Stomach (tissue), 9 donors: Measurements from ENCODE around the gene NUP93. TPM values are rescaled to one million over a fixed set of nuclear protein-coding genes. Genes with fewer than 3 reads are reported as not detected.

ENCODE experiments used
- DNase-seq, 2 donors: peaks; one replicate each; pipeline versions ENCODE4 v3.0.0 to v3.0.0-alpha.2; 2013 to 2019
- H3K27ac ChIP-seq, 5 donors: fragments of 200-600 bp in 4 of 5; sonication (generic) in 4 of 5; one replicate each; pipeline ENCODE4 v1.5.1; 2013 to 2019; ENCODE audit warnings: mild to moderate bottlenecking in 1 of 5, moderate library complexity in 1 of 5
- H3K27me3 ChIP-seq, 3 donors: fragments of 200-600 bp; sonication (generic); one replicate each; pipeline ENCODE4 v1.5.1; 2017 to 2019; ENCODE audit warnings: mixed run types in 1 of 3
- H3K36me3 ChIP-seq, 4 donors: fragments of 200-600 bp; sonication (generic); 1 replicate in 3 of 4; 2 replicates in 1 of 4; pipeline ENCODE4 v1.5.1; 2016 to 2019
- H3K4me1 ChIP-seq, 4 donors: fragments of 200-600 bp; sonication (generic); one replicate each; pipeline ENCODE4 v1.5.1; 2016 to 2019
- H3K4me3 ChIP-seq, 4 donors: fragments of 200-600 bp; sonication (generic) in 3 of 4; one replicate each; pipeline ENCODE4 v1.5.1; 2016 to 2019; ENCODE audit warnings: mild to moderate bottlenecking in 1 of 4
- H3K9me3 ChIP-seq, 4 donors: fragments of 200-600 bp; sonication (generic); one replicate each; pipeline ENCODE4 v1.5.1; 2016 to 2019
- CTCF ChIP-seq, 7 experiments: fragments of 450-650 bp in 4 of 7; fragments of 200-600 bp in 3 of 7; sonication (generic) in 3 of 7; IDR thresholded peaks; one replicate each; pipeline ENCODE4 v1.5.1; 2016 to 2019; ENCODE audit warnings: antibody characterized with exemption in 7 of 7, control low read depth in 2 of 7, mild to moderate bottlenecking in 1 of 7
- EP300 ChIP-seq: sonication (generic); formaldehyde crosslinking; IDR thresholded peaks from one replicate; pipeline ENCODE4 v1.6.1; 2017; ENCODE audit warnings: antibody characterized with exemption
- POLR2A ChIP-seq, 4 donors: fragments of 450-650 bp; IDR thresholded peaks; one replicate each; pipeline ENCODE4 v1.6.1; 2016; ENCODE audit warnings: antibody characterized with exemption in 4 of 4, control low read depth in 2 of 4, mild to moderate bottlenecking in 1 of 4, moderate library complexity in 1 of 4
- POLR2AphosphoS5 ChIP-seq, 3 donors: sonication (generic); formaldehyde crosslinking; IDR thresholded peaks; one replicate each; pipeline ENCODE4 v1.6.1; 2016; ENCODE audit warnings: antibody characterized with exemption in 3 of 3
- WGBS, 5 donors: extraction: QIAGEN DNeasy Blood & Tissue Kit in 3 of 5; methylation state at CpG; one replicate each; pipeline versions ENCODE4 v1.1.5 to v1.1.7; 2013 to 2018; 5-methylcytosine and 5-hydroxymethylcytosine counted together
- intact Hi-C: fragments of 100-400 bp; cut with DNase I; formaldehyde crosslinking; loops from one replicate; pipeline ENCODE4 v1.15.1; 2023; ENCODE audit warnings: low total_unique reads
- polyA plus RNA-seq, 3 donors: library from polyadenylated mRNA; stranded (reverse); fragments of 200-250 nt; gene quantifications; one replicate each; pipeline ENCODE4 v1.2.3, GENCODE V29; 2013
- total RNA-seq, 5 donors: library from RNA; depleted of rRNA; stranded (reverse); fragments of >200 nt; gene quantifications; one replicate each; pipeline versions ENCODE4 v1.1.0 to v1.2.3, GENCODE V29; 2014 to 2016
- donor health status: healthy with polysubstance abuse.
- donor health status: Bipolar disorder and iron deficiency.
- donor health status: healthy.

Gene NUP93
- total and polyA plus RNA-seq, 8 donors = 26.7 to 184 (median 47.2) TPM

- H3K27ac ChIP-seq = peak overlapping the region in 3 of 5 donors; percentile 8 to 51 (median 46)
- H3K4me1 ChIP-seq = peaks cover 0 to 57% (median 31%) of the 10 kb centered on the region in 4 donors
- H3K36me3 ChIP-seq = no peaks in the 10 kb centered on the region
- intact Hi-C loops = no loop called here
- 29 to 44% (median 40%) methylated on average over 5 of the region's 5 CpGs for whole genome bisulfite sequencing, 5 donors
- H3K9me3 ChIP-seq = no peaks in the 10 kb centered on the region
- no peak overlapping the region for H3K4me3 ChIP-seq
- DNase-seq = peak in 1 of 2 donors; percentile 15
- H3K27me3 ChIP-seq = no peaks in the 10 kb centered on the region
- no peak for TF ChIP-seq EP300
- no peak for TF ChIP-seq CTCF (IDR thresholded peaks at IDR 0.05)
- no peak for TF ChIP-seq POLR2A (IDR thresholded peaks at IDR 0.05)
- TF ChIP-seq POLR2AphosphoS5 (IDR thresholded peaks at IDR 0.05) = no peak
These were observed 12.4 kb downstream of the NUP93 start for GRCh38 chr16:56742030-56742984.

GRCh38 chr16:56743840-56744239 is 13.9 kb downstream of the NUP93 start:
- H3K4me1 ChIP-seq = peaks cover 7 to 59% (median 33%) of the 10 kb centered on the region in 4 donors
- H3K36me3 ChIP-seq = peaks cover 0 to 7% (median 4%) of the 10 kb centered on the region in 4 donors
- no peaks in the 10 kb centered on the region for H3K27me3 ChIP-seq
- intact Hi-C loops = no loop called here
- TF ChIP-seq POLR2A (IDR thresholded peaks at IDR 0.05) = no peak
- no peak for TF ChIP-seq CTCF (IDR thresholded peaks at IDR 0.05)
- no peak for TF ChIP-seq EP300
- no peak for TF ChIP-seq POLR2AphosphoS5 (IDR thresholded peaks at IDR 0.05)
- no peaks in the 10 kb centered on the region for H3K9me3 ChIP-seq
- 71 to 81% (median 78%) methylated on average over 4 of the region's 4 CpGs for WGBS, 5 donors
- H3K4me3 ChIP-seq = no peak overlapping the region
- peak in 1 of 2 donors; percentile 15 for DNase-seq
- no peak overlapping the region for H3K27ac ChIP-seq

- Histone ChIP-seq H3K4me1 (peaks cover 7 to 66% (median 35%) of the 10 kb centered on the region in 4 donors), H3K27me3 (no peaks in the 10 kb centered on the region), H3K36me3 (peaks cover 0 to 16% (median 12%) of the 10 kb centered on the region in 4 donors), H3K27ac (no peak overlapping the region), H3K9me3 (no peaks in the 10 kb centered on the region), H3K4me3 (no peak overlapping the region)
- WGBS, 5 donors = 87 to 93% (median 89%) methylated on average over 5 of the region's 5 CpGs
- intact Hi-C loops = no loop called here
- TF ChIP-seq POLR2AphosphoS5 (IDR thresholded peaks at IDR 0.05) (no peak), POLR2A (IDR thresholded peaks at IDR 0.05) (no peak), EP300 (no peak), CTCF (IDR thresholded peaks at IDR 0.05) (no peak)
- no peak for DNase-seq
These were observed 15.2 kb downstream of the NUP93 start for GRCh38 chr16:56744996-56745640.

GRCh38 chr16:56747486-56748045 is 17.6 kb downstream of the NUP93 start:
- Histone ChIP-seq H3K9me3 (no peaks in the 10 kb centered on the region), H3K4me1 (peaks cover 7 to 61% (median 31%) of the 10 kb centered on the region in 4 donors), H3K36me3 (peaks cover 0 to 21% (median 12%) of the 10 kb centered on the region in 4 donors), H3K27ac (peak overlapping the region in 1 of 5 donors; percentile 2), H3K4me3 (no peak overlapping the region), H3K27me3 (no peaks in the 10 kb centered on the region)
- TF ChIP-seq EP300 = no peak
- TF ChIP-seq POLR2A (IDR thresholded peaks at IDR 0.05) = no peak
- TF ChIP-seq CTCF (IDR thresholded peaks at IDR 0.05) = no peak
- TF ChIP-seq POLR2AphosphoS5 (IDR thresholded peaks at IDR 0.05) = no peak
- 24 to 55% (median 48%) methylated on average over 1 of the region's 1 CpG for WGBS, 5 donors
- intact Hi-C loops = no loop called here
- DNase-seq = no peak
